GM12865 (cell line): ENCODE results near the gene MPI.
"Not testable (repeated sequence)": the region's sequence is repeated elsewhere in the genome, so short reads cannot be mapped to it uniquely, and the experiment has no call there.

Source experiments
- DNase-seq: peaks from one replicate; pipeline ENCODE4 v3.0.0; 2010; ENCODE audit warnings: low read depth
- H3K4me3 ChIP-seq: 2 replicates; pipeline ENCODE4 v1.5.1; 2011; ENCODE audit warnings: mild to moderate bottlenecking, low read depth, low read length, control low read depth
- CTCF ChIP-seq: IDR thresholded peaks from 2 replicates; pipeline ENCODE4 v1.5.1; 2011; ENCODE audit warnings: low read length, control low read depth, low read depth, inconsistent platforms; ENCODE audit not compliant: insufficient read depth; ENCODE audit errors: missing control alignments

The MPI gene

DNA sequence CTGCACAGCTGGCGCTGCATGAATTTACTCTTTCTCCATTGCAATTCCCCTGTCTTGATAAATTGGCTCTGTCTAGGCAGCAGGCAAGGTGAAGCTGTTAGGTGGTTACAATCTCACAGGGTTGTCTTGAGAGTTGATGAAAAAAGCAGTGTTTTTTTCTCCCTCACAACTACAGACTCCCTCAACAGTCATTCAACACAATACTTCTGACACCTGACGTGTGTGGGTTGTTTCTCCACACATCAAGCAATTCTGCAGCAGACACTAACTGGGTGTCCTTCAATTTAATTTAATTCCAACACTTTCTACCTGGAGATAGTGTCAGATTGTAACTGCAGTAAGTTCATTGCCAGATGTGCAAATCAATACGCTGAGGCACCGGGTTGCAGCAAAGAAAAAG lies 11.6 kb upstream of the MPI start:
- no peak for TF ChIP-seq CTCF
- DNase-seq: no peak
- H3K4me3 ChIP-seq: no peak overlapping the region

GRCh38 chr15:74882528-74882927 lies 7.3 kb upstream of the MPI start:
- DNase-seq: no peak
- no peak overlapping the region for H3K4me3 ChIP-seq
- TF ChIP-seq CTCF: no peak

DNA sequence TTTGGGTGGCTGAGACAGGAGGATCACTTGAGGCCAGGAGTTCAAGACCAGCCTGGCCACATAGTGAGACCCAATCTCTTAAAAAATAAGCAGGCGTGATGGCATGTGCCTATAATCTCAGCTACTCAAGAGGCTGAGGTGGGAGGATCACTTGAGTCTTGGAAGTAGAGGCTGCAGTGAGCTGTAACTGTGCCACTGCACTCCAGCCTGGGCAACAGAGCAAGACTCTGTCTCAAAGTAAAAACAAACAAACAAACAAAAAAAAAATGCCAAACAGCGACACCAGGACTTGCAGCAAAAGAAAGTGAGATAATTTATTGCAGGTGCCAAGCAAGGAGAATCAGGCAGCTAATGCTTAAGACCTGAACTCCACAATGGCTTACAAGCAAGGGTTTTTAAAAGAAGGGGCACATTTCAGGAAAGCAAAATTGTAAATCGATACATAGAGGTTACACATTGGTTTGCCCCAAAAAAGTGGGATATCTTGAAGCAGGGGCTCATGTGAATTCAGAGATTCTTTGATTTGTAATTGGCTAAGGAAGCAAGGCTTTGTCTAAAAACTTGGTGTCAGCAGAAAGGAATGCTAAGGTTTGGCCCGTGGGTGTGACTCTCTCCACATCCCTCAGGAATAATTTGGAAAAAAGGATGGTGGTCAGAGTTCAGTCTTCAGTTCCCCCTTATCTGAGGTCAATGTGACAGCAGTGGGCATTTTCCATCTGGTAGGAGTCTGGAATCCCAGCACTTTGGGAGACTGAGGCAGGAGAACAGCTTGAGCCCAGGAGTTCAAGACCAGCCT lies 5.2 kb upstream of the MPI start:
- DNase-seq: no peak
- TF ChIP-seq CTCF: no peak
- H3K4me3 ChIP-seq: no peak overlapping the region

- no peak for TF ChIP-seq CTCF
- no peak overlapping the region for H3K4me3 ChIP-seq
- no peak for DNase-seq
These were observed 4.4 kb upstream of the MPI start for GRCh38 chr15:74885461-74885860.

DNA sequence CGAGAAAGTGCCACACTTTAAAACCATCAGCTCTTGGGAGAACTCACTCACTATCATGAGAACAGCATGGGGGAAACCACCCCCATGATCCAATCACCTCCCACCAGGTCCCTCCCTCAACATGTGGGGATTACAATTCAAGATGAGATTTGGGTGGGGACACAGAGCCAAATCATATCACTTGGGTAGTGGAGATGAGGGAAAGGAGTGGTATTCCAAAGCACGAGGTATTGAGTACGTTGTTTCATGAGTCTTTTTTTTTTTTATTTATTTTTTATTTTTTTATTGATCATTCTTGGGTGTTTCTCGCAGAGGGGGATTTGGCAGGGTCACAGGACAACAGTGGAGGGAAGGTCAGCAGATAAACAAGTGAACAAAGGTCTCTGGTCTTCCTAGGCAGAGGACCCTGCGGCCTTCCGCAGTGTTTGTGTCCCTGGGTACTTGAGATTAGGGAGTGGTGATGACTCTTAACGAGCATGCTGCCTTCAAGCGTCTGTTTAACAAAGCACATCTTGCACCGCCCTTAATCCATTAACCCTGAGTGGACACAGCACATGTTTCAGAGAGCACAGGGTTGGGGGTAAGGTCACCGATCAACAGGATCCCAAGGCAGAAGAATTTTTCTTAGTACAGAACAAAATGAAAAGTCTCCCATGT lies 2.2 kb upstream of the MPI start:
- DNase-seq, H3K4me3 ChIP-seq: not testable (repeated sequence)

DNA sequence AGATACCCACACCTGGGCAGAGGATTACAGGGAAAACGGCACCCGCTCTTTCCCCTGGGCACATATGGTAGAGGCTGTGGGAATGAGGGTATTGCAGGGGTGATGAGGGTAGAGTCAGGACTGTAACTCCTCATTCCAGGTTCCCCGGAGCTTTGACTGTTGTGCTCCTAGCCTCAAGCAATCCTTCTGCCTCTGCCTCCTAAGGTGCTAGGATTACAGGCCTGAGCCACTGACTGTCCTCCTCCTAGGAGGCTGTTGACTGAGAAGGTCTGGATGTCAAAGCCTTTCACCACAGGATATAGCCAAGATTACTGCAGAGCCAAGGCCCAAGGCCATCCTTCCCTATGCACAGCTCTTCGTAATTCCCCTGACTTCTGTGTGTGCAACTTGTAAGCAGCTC lies 1.1 kb upstream of the MPI start:
- H3K4me3 ChIP-seq: no peak overlapping the region
- TF ChIP-seq CTCF: no peak
- DNase-seq: no peak

DNA sequence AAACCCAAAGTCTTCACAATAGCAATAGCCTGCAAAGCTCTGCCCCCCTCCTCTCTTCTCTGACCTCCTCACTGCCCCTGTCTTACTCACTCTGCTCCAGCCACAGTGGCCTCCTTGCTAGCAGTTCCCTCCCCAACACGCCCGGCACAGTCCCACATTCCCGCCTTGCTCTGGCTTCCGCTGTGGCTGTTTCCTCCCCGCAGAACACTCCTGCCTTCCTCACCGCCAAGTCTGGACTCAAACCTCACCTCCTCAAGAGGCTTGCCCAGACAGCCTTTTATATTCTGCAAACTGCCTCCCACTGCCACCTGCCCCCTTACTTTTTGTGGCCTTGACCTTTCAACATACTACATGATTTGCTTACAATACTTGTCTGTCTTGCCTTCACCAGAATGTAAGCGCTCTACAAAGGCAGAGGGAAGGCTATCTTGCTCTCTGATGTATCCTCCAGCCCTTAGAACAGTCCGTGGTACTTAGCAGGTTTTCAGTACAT lies 406 bp upstream of the MPI start:
- TF ChIP-seq CTCF: no peak
- DNase-seq: no peak

More for the DNA sequence above, 406 bp upstream of the MPI start:
- peak overlapping the region; percentile 94 for H3K4me3 ChIP-seq
